ENCODE measurements around the gene NAPSA. TPM values are rescaled to one million over a fixed set of nuclear protein-coding genes. Genes with fewer than 3 reads are reported as not detected.

NAPSA gene
- total RNA-seq = 1 to 10 TPM in 1 of 2 donors, under 1 TPM in 1; 0.85 to 5.0 TPM

GRCh38 chr19:50365434-50366306 is at the start of gene NAPSA:
TSS of gene NAPSA (minus strand) at chr19:50365639. CDS start at chr19:50365621, 18 bp downstream.
- H3K9me3 ChIP-seq = no peaks in the 10 kb centered on the region
- no peaks in the 10 kb centered on the region for H3K36me3 ChIP-seq
- no peaks in the 10 kb centered on the region for H3K4me1 ChIP-seq (replicated peaks)
- H3K4me3 ChIP-seq = no peak within 1 kb of the TSS
- DNase-seq (ENCODE audit: low spot score) = no peak
- H3K27ac ChIP-seq = no peak within 1 kb of the TSS
- intact Hi-C loops (cut with DNase I) = no loop called here
- H3K27me3 ChIP-seq (replicated peaks; ENCODE audit: insufficient read depth) = no peaks in the 10 kb centered on the region
- TF ChIP-seq POLR2AphosphoS5 (IDR thresholded peaks at IDR 0.05) = no peak
- no peak for TF ChIP-seq POLR2A (IDR thresholded peaks at IDR 0.05)
- no peak for TF ChIP-seq CTCF (IDR thresholded peaks at IDR 0.05)
- 80% methylated on average over 11 of the region's 11 CpGs for WGBS

- intact Hi-C loops (cut with DNase I) = no loop called here
- Histone ChIP-seq H3K27me3 (replicated peaks; ENCODE audit: insufficient read depth) (no peaks in the 10 kb centered on the region), H3K27ac (no peak overlapping the region), H3K4me3 (no peak overlapping the region), H3K36me3 (no peaks in the 10 kb centered on the region), H3K4me1 (replicated peaks) (no peaks in the 10 kb centered on the region), H3K9me3 (no peaks in the 10 kb centered on the region)
- no peak for DNase-seq (ENCODE audit: low spot score)
- 95% methylated on average over 17 of the region's 21 CpGs for WGBS
- TF ChIP-seq POLR2A (IDR thresholded peaks at IDR 0.05) (no peak), CTCF (IDR thresholded peaks at IDR 0.05) (no peak), POLR2AphosphoS5 (IDR thresholded peaks at IDR 0.05) (no peak)
Measured at GRCh38 chr19:50413531-50413930, 48.1 kb upstream of the NAPSA start.

- TF ChIP-seq POLR2A (IDR thresholded peaks at IDR 0.05) (no peak), POLR2AphosphoS5 (IDR thresholded peaks at IDR 0.05) (no peak), CTCF (IDR thresholded peaks at IDR 0.05) (no peak)
- Histone ChIP-seq H3K36me3 (no peaks in the 10 kb centered on the region), H3K9me3 (no peaks in the 10 kb centered on the region), H3K4me1 (replicated peaks) (no peaks in the 10 kb centered on the region), H3K4me3 (no peak overlapping the region), H3K27me3 (replicated peaks; ENCODE audit: insufficient read depth) (no peaks in the 10 kb centered on the region), H3K27ac (no peak overlapping the region)
- intact Hi-C loops (cut with DNase I) = no loop called here
- 93% methylated on average over 13 of the region's 13 CpGs for WGBS
- DNase-seq (ENCODE audit: low spot score) = no peak
Measured at GRCh38 chr19:50413096-50413495, 47.7 kb upstream of the NAPSA start.

DNA sequence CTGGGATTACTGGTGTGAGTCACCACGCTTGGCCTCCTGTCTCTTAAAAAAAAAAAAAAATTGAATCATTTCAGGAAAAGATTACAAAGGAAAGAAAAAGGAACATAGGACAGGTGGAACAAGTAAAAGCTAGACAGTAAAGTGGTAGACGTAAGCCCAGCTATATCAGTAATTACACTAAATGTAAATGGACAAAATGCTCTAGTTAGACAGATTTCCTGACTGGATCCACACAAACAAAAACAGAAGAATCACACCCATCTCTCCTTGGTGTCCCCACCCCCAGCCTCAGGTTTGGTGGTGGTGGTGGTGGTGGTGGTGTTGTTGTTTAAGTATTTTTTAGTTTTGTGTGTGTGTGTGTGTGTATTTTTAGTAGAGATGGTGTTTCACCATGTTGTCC is 47.0 kb upstream of the NAPSA start:
- Histone ChIP-seq H3K4me3 (no peak overlapping the region), H3K4me1 (replicated peaks) (no peaks in the 10 kb centered on the region), H3K9me3 (no peaks in the 10 kb centered on the region), H3K27me3 (replicated peaks; ENCODE audit: insufficient read depth) (no peaks in the 10 kb centered on the region), H3K27ac (no peak overlapping the region), H3K36me3 (no peaks in the 10 kb centered on the region)
- no peak for TF ChIP-seq POLR2AphosphoS5 (IDR thresholded peaks at IDR 0.05)
- no peak for TF ChIP-seq CTCF (IDR thresholded peaks at IDR 0.05)
- no peak for TF ChIP-seq POLR2A (IDR thresholded peaks at IDR 0.05)
- intact Hi-C loops (cut with DNase I) = no loop called here
- no peak for DNase-seq (ENCODE audit: low spot score)
- 97% methylated on average over 2 of the region's 2 CpGs for WGBS

DNA sequence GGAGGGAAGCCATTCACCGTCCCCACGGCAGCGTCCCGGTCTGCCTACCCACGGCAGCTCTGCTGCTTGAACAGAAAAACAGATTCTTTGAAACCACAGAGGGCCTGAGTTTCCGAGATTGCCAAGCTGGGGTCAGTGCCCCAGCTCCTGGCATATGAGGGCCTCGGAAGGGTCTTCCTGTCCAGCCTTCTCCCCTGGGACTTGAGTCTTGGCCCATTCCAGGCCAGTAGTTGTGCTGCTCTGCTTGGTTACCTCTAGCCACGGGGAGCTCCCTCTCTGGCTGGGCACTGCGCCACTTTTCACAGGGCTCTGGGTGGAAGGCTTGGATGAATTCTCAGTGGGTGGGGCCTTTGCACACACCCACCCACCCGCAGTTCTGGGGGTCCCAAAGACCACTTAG is 44.7 kb upstream of the NAPSA start:
- intact Hi-C loops (cut with DNase I) = no loop called here
- TF ChIP-seq POLR2A (IDR thresholded peaks at IDR 0.05) (no peak), POLR2AphosphoS5 (IDR thresholded peaks at IDR 0.05) (no peak), CTCF (IDR thresholded peaks at IDR 0.05) (no peak)
- no peaks in the 10 kb centered on the region for H3K9me3 ChIP-seq
- H3K4me1 ChIP-seq (replicated peaks) = no peaks in the 10 kb centered on the region
- no peak for DNase-seq (ENCODE audit: low spot score)
- H3K4me3 ChIP-seq = no peak overlapping the region
- H3K36me3 ChIP-seq = no peaks in the 10 kb centered on the region
- WGBS = 91% methylated on average over 10 of the region's 10 CpGs
- no peaks in the 10 kb centered on the region for H3K27me3 ChIP-seq (replicated peaks; ENCODE audit: insufficient read depth)
- H3K27ac ChIP-seq = no peak overlapping the region

All from prostate gland (tissue), 2 donors.